IMR-90 (cell line): Measurements from ENCODE around the gene PGBD5. TPM values are rescaled to one million over a fixed set of nuclear protein-coding genes. Genes with fewer than 3 reads are reported as not detected.

Experiments
- ATAC-seq: fragments of 200-7000 bp; cut with Tn5 transposase; 2 replicates; pipeline ENCODE4 v1.9.1; 2020; ENCODE audit warnings: low read depth, mild to moderate bottlenecking, moderate library complexity
- BruUV-seq: library from RNA; stranded (reverse); fragments of 400-500 nt; replicated peaks from 2 replicates; lab custom pipeline; 2021; lab: Mats Ljungman, UMichigan
- CTCF ChIA-PET: fragments of 300-600 bp; formaldehyde crosslinking; extraction: SDS; loops from one replicate; lab custom pipeline; 2021; ENCODE audit warnings: antibody characterized with exemption; lab: Yijun Ruan, JAX
- POLR2A ChIA-PET: fragments of 300-600 bp; sonication (Branson Sonifier 250); formaldehyde crosslinking; loops from one replicate; lab custom pipeline; 2022; ENCODE audit warnings: antibody characterized with exemption; ENCODE audit not compliant: unreplicated experiment; lab: Charles Lee
- DNase-seq: peaks from one replicate; pipeline ENCODE4 v3.0.0; 2013
- H2AFZ ChIP-seq: replicated peaks from 2 replicates; pipeline ENCODE3; 2013; ENCODE audit warnings: low read length, mild to moderate bottlenecking; ENCODE audit not compliant: poor library complexity
- H2AK5ac ChIP-seq: 2 replicates; pipeline ENCODE4 v1.6.1; 2013; ENCODE audit warnings: low read depth, low read length, inconsistent platforms
- H2AK9ac ChIP-seq: replicated peaks from 2 replicates; pipeline ENCODE3; 2013; ENCODE audit warnings: mild to moderate bottlenecking, low read depth, low read length, moderate library complexity; ENCODE audit not compliant: poor library complexity
- H2BK120ac ChIP-seq: 2 replicates; pipeline ENCODE4 v1.6.1; 2013; ENCODE audit warnings: low read depth, low read length, inconsistent platforms
- H2BK15ac ChIP-seq: 3 replicates; pipeline ENCODE4 v1.6.1; 2013; ENCODE audit warnings: low read depth, low read length, inconsistent platforms
- H2BK20ac ChIP-seq: 2 replicates; pipeline ENCODE4 v1.6.1; 2013; ENCODE audit warnings: low read depth, mild to moderate bottlenecking, inconsistent platforms, low read length, moderate library complexity
- H2BK5ac ChIP-seq: 2 replicates; pipeline ENCODE4 v1.6.1; 2013; ENCODE audit warnings: mild to moderate bottlenecking, low read depth, low read length, inconsistent platforms; ENCODE audit not compliant: poor library complexity, severe bottlenecking
- H3K14ac ChIP-seq: replicated peaks from 2 replicates; pipeline ENCODE4 v1.6.1; 2013; ENCODE audit warnings: low read depth, low read length, inconsistent platforms
- H3K18ac ChIP-seq: 2 replicates; pipeline ENCODE4 v1.6.1; 2013; ENCODE audit warnings: low read depth, low read length, control low read depth
- H3K23ac ChIP-seq: 2 replicates; pipeline ENCODE4 v1.6.1; 2013; ENCODE audit warnings: low read depth, low read length, inconsistent platforms
- H3K27ac ChIP-seq: 2 replicates; pipeline ENCODE4 v1.5.1; 2013; ENCODE audit warnings: mild to moderate bottlenecking, control low read depth, low read length; ENCODE audit not compliant: insufficient read depth
- H3K27me3 ChIP-seq: 2 replicates; pipeline ENCODE4 v1.6.1; 2013; ENCODE audit warnings: low read length; ENCODE audit not compliant: control insufficient read depth, insufficient read depth
- H3K36me3 ChIP-seq: 2 replicates; pipeline ENCODE4 v1.6.1; 2013; ENCODE audit warnings: low read length, mixed read lengths; ENCODE audit not compliant: control insufficient read depth, insufficient read depth
- H3K4ac ChIP-seq: 2 replicates; pipeline ENCODE4 v1.6.1; 2013; ENCODE audit warnings: low read depth, low read length, inconsistent platforms
- H3K4me1 ChIP-seq: 2 replicates; pipeline ENCODE4 v1.6.1; 2013; ENCODE audit warnings: low read length, mixed read lengths; ENCODE audit not compliant: control insufficient read depth, insufficient read depth
- H3K4me2 ChIP-seq: 2 replicates; pipeline ENCODE4 v1.6.1; 2013; ENCODE audit warnings: low read depth, mild to moderate bottlenecking, control low read depth, low read length, moderate library complexity
- H3K4me3 ChIP-seq: 2 replicates; pipeline ENCODE4 v1.5.1; 2013; ENCODE audit warnings: low read depth, mild to moderate bottlenecking, control low read depth, low read length, moderate library complexity; ENCODE audit not compliant: insufficient read depth
- H3K56ac ChIP-seq: 2 replicates; pipeline ENCODE4 v1.6.1; 2013; ENCODE audit warnings: low read length, inconsistent platforms; ENCODE audit not compliant: insufficient read depth; ENCODE audit errors: extremely low read depth
- H3K79me1 ChIP-seq, 2 experiments: 2 replicates each; pipeline ENCODE4 v1.6.1; 2013; ENCODE audit warnings: low read length in 2 of 2, inconsistent platforms in 1 of 2, low read depth in 1 of 2
- H3K9ac ChIP-seq: 2 replicates; pipeline ENCODE4 v1.6.1; 2013; ENCODE audit warnings: low read depth, low read length, control low read depth
- H3K9me1 ChIP-seq: 2 replicates; pipeline ENCODE4 v1.6.1; 2013; ENCODE audit warnings: low read length, inconsistent platforms; ENCODE audit not compliant: insufficient read depth
- H3K9me3 ChIP-seq: 2 replicates; pipeline ENCODE4 v1.6.1; 2013; ENCODE audit warnings: low read length; ENCODE audit not compliant: control insufficient read depth, insufficient read depth
- H4K20me1 ChIP-seq: 2 replicates; pipeline ENCODE4 v1.6.1; 2013; ENCODE audit warnings: low read length, inconsistent platforms; ENCODE audit not compliant: insufficient read depth
- H4K5ac ChIP-seq: 2 replicates; pipeline ENCODE4 v1.6.1; 2013; ENCODE audit warnings: mild to moderate bottlenecking, low read depth, low read length, control low read depth
- H4K8ac ChIP-seq, 2 experiments: 2 replicates each; pipeline ENCODE4 v1.6.1; 2013; ENCODE audit warnings: low read depth in 2 of 2, low read length in 2 of 2, control low read depth in 1 of 2, inconsistent platforms in 1 of 2
- H4K91ac ChIP-seq: 2 replicates; pipeline ENCODE4 v1.6.1; 2013; ENCODE audit warnings: low read depth, low read length, inconsistent platforms; ENCODE audit not compliant: insufficient read depth
- BHLHE40 ChIP-seq: fragments of 150-350 bp; IDR thresholded peaks from 2 replicates; pipeline ENCODE4 v1.6.1; 2016; ENCODE audit warnings: mild to moderate bottlenecking, low read depth, low read length
- CEBPB ChIP-seq: IDR thresholded peaks from 2 replicates; pipeline ENCODE4 v1.6.1; 2012; ENCODE audit warnings: low read depth, low read length, improper control_type of control experiment
- CHD1 ChIP-seq: IDR thresholded peaks from 2 replicates; pipeline ENCODE4 v1.6.1; 2012; ENCODE audit warnings: low read depth, low read length, improper control_type of control experiment
- FOS ChIP-seq: fragments of 150-350 bp; IDR thresholded peaks from 2 replicates; pipeline ENCODE4 v1.6.1; 2016; ENCODE audit warnings: low read depth, low read length
- MAFK ChIP-seq: IDR thresholded peaks from 2 replicates; pipeline ENCODE4 v1.6.1; 2012; ENCODE audit warnings: low read depth, low read length, improper control_type of control experiment
- MAZ ChIP-seq: IDR thresholded peaks from 2 replicates; pipeline ENCODE4 v1.6.1; 2012; ENCODE audit warnings: low read depth, mild to moderate bottlenecking, low read length, improper control_type of control experiment, moderate library complexity, borderline replicate concordance
- MXI1 ChIP-seq: IDR thresholded peaks from 2 replicates; pipeline ENCODE4 v1.6.1; 2012; ENCODE audit warnings: low read depth, mild to moderate bottlenecking, low read length, moderate library complexity, borderline replicate concordance
- NFE2L2 ChIP-seq: fragments of 150-350 bp; IDR thresholded peaks from 2 replicates; pipeline ENCODE4 v1.6.1; 2016; ENCODE audit warnings: low read depth, mild to moderate bottlenecking, low read length
- POLR2A ChIP-seq: IDR thresholded peaks from 2 replicates; pipeline ENCODE4 v1.6.1; 2012; ENCODE audit warnings: mild to moderate bottlenecking, low read depth, low read length
- RAD21 ChIP-seq: IDR thresholded peaks from 2 replicates; pipeline ENCODE4 v1.6.1; 2012; ENCODE audit warnings: low read length, improper control_type of control experiment
- RCOR1 ChIP-seq: IDR thresholded peaks from 2 replicates; pipeline ENCODE4 v1.6.1; 2012; ENCODE audit warnings: mild to moderate bottlenecking, low read length, improper control_type of control experiment; ENCODE audit not compliant: insufficient replicate concordance
- RFX5 ChIP-seq: IDR thresholded peaks from 2 replicates; pipeline ENCODE4 v1.8.0; 2012; ENCODE audit warnings: low read depth, mild to moderate bottlenecking, low read length, moderate library complexity
- SMC3 ChIP-seq: fragments of 150-350 bp; IDR thresholded peaks from 2 replicates; pipeline ENCODE4 v1.6.1; 2016; ENCODE audit warnings: low read depth, mild to moderate bottlenecking, antibody characterized with exemption, low read length, moderate library complexity
- WGBS, 2 experiments: methylation state at CpG; one replicate each; pipeline versions ENCODE4 v1.1.5 to v1.1.7; 2013; ENCODE audit warnings: missing lambda C conversion rate in 2 of 2; ENCODE audit not compliant: insufficient read length in 1 of 2; ENCODE audit errors: extremely low coverage in 2 of 2; 5-methylcytosine and 5-hydroxymethylcytosine counted together
- dilution Hi-C: fragments of 300-500 bp; cut with HindIII; formaldehyde crosslinking; loops from one replicate; pipeline ENCODE4 v1.14.3; 2018; ENCODE audit warnings: low sequenced_read_pairs; ENCODE audit not compliant: unreplicated experiment
- in situ Hi-C: fragments of 300-500 bp; cut with MboI; formaldehyde crosslinking; loops from 3 replicates; pipeline ENCODE4 v1.14.3; 2019; ENCODE audit warnings: low sequenced_read_pairs, inconsistent platforms, mixed read lengths
- intact Hi-C: fragments of 100-400 bp; cut with micrococcal nuclease; formaldehyde crosslinking; loops from 2 replicates; pipeline ENCODE4 v1.10.0; 2022
- polyA plus RNA-seq, 3 experiments: library from polyadenylated mRNA; depleted of rRNA; stranded (reverse); fragments of >200 nt; gene quantifications; 2 replicates each; pipeline ENCODE4 v1.2.3, GENCODE V29; 2012; ENCODE audit warnings: low replicate concordance in 1 of 3
- total RNA-seq: library from RNA; depleted of rRNA; stranded (reverse); fragments of >200 nt; gene quantifications from 2 replicates; pipeline ENCODE4 v1.2.3, GENCODE V29; 2012
- TF ChIP-seq, protein P1 (sequence below): fragments of 150-350 bp; IDR thresholded peaks from 2 replicates; pipeline ENCODE4 v1.6.1; 2017; ENCODE audit warnings: mild to moderate bottlenecking, antibody characterized with exemption, low read length, low read depth
- TF ChIP-seq, protein P2 (sequence below): fragments of 150-350 bp; IDR thresholded peaks from 2 replicates; pipeline ENCODE4 v1.6.1; 2016; ENCODE audit warnings: low read depth, mild to moderate bottlenecking, low read length, moderate library complexity, borderline replicate concordance
- TF ChIP-seq, protein P3 (sequence below): conservative IDR thresholded peaks from 2 replicates; pipeline ENCODE4 v1.5.1; 2012; ENCODE audit warnings: mild to moderate bottlenecking, low read depth, low read length, improper control_type of control experiment

PGBD5 gene
- total and polyA plus RNA-seq, 2 of the 4 experiments (the other 2 are of a cell fraction): 0.18 to 0.36 TPM

DNA sequence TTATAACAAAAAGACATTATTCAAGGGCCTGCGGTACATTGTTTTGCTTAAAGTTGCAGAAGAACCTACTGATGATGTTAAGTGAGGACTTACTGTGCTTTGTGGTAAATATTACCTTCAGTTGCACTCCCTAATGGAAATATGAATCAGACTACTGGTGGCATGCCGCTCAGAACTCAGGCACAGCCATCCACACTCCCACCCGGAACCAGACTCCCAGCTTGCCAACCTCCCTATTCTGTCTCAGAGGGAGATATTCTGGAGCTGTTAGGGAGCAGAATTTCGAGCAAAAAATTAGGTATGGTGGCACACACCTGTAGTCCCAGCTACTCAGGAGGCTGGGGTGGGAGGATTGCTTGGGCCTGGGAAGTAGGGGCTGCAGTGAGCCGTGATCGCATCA lies 13.1 kb downstream of the PGBD5 start:
- Histone ChIP-seq H3K23ac (no peak overlapping the region), H4K8ac (no peak overlapping the region), H2BK15ac (no peak overlapping the region), H3K79me1 (no peaks in the 10 kb centered on the region), H3K9me1 (no peaks in the 10 kb centered on the region), H3K4me3 (no peak overlapping the region), H3K4me2 (no peak overlapping the region), H3K4ac (no peak overlapping the region), H2AK9ac (no peak overlapping the region), H2BK5ac (no peak overlapping the region), H3K9me3 (no peaks in the 10 kb centered on the region), H3K9ac (no peak overlapping the region), H3K14ac (no peak overlapping the region), H2AK5ac (no peak overlapping the region), H3K4me1 (no peaks in the 10 kb centered on the region), H2BK120ac (no peak overlapping the region), H3K56ac (no peak overlapping the region), H4K20me1 (no peaks in the 10 kb centered on the region), H3K18ac (no peak overlapping the region), H2AFZ (no peak overlapping the region), H3K27me3 (no peaks in the 10 kb centered on the region), H3K36me3 (no peaks in the 10 kb centered on the region), H4K5ac (no peak overlapping the region), H2BK20ac (no peak overlapping the region), H4K91ac (no peak overlapping the region), H3K27ac (no peak overlapping the region)
- TF ChIP-seq, protein P1, sequence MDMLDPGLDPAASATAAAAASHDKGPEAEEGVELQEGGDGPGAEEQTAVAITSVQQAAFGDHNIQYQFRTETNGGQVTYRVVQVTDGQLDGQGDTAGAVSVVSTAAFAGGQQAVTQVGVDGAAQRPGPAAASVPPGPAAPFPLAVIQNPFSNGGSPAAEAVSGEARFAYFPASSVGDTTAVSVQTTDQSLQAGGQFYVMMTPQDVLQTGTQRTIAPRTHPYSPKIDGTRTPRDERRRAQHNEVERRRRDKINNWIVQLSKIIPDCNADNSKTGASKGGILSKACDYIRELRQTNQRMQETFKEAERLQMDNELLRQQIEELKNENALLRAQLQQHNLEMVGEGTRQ: no peak
- TF ChIP-seq BHLHE40 (no peak), RAD21 (no peak), MXI1 (no peak), NFE2L2 (no peak), SMC3 (no peak), FOS (no peak), MAFK (no peak), CHD1 (no peak), POLR2A (no peak), RCOR1 (no peak), RFX5 (no peak), MAZ (no peak), CEBPB (no peak)
- TF ChIP-seq, protein P2, sequence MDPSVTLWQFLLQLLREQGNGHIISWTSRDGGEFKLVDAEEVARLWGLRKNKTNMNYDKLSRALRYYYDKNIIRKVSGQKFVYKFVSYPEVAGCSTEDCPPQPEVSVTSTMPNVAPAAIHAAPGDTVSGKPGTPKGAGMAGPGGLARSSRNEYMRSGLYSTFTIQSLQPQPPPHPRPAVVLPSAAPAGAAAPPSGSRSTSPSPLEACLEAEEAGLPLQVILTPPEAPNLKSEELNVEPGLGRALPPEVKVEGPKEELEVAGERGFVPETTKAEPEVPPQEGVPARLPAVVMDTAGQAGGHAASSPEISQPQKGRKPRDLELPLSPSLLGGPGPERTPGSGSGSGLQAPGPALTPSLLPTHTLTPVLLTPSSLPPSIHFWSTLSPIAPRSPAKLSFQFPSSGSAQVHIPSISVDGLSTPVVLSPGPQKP: no peak
- TF ChIP-seq, protein P3, sequence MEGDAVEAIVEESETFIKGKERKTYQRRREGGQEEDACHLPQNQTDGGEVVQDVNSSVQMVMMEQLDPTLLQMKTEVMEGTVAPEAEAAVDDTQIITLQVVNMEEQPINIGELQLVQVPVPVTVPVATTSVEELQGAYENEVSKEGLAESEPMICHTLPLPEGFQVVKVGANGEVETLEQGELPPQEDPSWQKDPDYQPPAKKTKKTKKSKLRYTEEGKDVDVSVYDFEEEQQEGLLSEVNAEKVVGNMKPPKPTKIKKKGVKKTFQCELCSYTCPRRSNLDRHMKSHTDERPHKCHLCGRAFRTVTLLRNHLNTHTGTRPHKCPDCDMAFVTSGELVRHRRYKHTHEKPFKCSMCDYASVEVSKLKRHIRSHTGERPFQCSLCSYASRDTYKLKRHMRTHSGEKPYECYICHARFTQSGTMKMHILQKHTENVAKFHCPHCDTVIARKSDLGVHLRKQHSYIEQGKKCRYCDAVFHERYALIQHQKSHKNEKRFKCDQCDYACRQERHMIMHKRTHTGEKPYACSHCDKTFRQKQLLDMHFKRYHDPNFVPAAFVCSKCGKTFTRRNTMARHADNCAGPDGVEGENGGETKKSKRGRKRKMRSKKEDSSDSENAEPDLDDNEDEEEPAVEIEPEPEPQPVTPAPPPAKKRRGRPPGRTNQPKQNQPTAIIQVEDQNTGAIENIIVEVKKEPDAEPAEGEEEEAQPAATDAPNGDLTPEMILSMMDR: no peak
- ChIA-PET CTCF (no interaction called here), POLR2A (no interaction called here)
- WGBS, 2 experiments: no CpG with 5 or more reads among the region's 6 CpGs
- in situ Hi-C loops: no loop called here
- BruUV-seq: no TSS peak
- dilution Hi-C loops: no loop called here
- ATAC-seq (no peak), DNase-seq (no peak)
- intact Hi-C loops: no loop called here
